Kidney capillary endothelial cell (primary cell): ENCODE measurements around the gene PYROXD2.

Source experiments
- DNase-seq: peaks from one replicate; pipeline ENCODE4 v3.0.0-alpha.2; 2018; ENCODE audit warnings: low spot score

PYROXD2 gene

DNA sequence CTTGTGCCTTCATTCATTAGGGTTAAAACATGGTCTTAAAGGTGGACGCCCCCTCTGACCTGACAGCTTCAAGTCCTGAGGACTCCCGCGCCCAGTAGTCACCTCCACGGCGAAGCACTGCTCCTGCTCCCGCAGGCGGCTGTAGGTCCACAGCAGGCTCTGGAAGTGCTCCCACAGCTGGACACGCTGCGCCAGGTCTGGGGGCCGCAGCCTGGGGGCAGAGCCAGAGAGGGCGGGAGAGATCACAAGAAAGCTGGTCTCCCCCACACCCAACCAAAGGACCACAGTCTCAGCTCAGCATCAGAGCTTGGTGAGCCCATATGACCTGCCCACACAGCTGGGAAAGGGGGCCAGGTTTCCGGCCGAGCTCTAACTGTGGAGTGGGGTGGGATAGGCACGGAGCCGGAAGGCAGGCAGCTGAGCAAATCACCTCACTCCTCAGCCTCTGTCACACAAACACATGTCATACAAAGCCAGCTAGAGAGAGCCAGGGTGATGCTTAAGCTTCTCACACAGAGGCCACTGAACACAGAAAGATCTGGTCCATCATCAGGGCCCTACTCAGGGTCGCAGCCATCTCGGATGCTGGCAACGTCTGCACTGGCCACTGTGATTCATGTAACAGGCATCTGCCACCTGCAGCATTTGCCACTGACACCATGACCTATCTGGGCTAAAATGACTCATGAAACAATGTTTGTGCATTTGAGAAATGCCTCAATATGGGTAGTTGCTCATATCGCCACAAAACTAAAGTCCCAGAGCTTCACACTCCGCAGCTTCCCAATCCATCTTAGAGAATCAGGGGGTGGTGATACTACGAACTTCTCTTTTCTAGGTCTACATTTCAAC is 19.1 kb upstream of the PYROXD2 start:
- no peak for DNase-seq

DNA sequence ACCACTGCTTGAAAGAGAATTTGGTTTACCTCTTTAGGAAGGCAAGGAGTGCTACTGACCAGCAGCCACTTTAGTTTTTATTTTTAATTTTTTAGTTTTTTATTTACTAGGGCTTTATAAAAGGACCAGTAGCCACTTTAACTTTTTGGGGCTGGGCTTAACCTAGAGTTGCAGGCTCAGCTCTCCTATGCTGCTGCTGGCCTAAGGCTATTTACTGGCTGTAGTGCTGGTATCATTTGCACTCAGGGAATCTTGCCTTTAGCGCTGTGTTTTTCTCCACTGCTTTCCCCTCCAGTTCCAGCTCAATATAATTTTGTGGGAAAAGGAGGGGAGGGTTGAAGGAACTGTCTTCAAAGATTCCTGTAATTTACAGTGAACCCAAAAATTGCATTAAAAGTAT is 18.4 kb upstream of the PYROXD2 start:
- DNase-seq, result no peak

DNA sequence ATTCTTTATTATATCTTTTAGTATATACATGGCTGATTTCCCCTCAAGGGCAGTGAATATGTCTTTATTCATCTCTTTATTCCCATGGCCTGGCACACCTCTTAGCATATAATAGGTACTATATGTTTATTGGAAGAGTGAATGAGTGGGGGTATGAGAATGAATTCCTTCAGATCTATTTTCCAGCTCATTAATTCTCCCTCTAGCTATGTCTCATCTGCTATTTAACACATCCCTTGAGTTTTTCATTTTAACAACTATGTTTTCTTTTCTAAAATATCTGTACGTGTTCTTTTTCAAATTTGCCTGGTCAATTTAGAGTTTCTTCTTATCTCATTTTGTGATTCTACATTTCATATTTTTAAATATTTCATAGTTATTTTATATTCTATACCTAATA is 17.3 kb upstream of the PYROXD2 start:
- no peak for DNase-seq

DNA sequence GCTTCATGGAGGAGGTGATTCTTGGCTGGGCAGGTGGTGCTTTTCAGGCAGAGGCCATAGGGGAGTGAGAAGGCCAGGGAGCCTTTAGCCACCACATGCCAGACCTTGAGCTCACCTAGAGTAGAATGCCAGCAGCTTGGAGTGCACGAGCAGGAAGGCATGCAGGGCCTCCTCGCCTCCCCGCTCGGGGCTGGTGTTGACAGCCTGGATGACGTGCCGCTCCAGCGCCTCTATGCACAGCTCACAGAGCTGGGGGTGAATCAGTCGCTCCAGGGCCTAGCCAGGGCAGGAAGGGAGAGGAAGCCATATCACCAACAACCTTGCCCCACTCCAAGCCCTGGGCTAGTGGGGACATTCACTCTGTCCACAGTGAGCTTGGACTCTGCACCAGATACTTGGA is 16.0 kb upstream of the PYROXD2 start:
- DNase-seq, result no peak

DNA sequence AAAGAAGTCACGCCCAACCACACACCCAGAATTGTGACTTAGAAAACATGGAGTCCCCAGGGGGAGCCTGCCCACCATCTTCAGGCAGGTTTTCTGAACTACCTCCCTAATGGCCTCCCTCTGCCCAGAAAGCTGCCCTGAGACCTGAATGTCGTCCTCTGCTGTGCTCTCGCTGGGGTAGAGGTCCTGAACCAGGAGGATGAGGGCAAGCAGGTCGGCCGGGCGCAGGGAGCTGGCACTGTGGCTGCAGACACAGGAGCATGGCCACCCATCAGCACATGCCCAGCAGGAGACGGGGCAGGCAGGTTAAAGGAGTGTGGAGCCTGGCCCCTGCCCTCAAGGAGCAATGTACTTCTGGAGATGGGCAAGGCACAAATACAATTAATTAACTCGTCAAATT is 15.4 kb upstream of the PYROXD2 start:
- DNase-seq, result no peak

DNA sequence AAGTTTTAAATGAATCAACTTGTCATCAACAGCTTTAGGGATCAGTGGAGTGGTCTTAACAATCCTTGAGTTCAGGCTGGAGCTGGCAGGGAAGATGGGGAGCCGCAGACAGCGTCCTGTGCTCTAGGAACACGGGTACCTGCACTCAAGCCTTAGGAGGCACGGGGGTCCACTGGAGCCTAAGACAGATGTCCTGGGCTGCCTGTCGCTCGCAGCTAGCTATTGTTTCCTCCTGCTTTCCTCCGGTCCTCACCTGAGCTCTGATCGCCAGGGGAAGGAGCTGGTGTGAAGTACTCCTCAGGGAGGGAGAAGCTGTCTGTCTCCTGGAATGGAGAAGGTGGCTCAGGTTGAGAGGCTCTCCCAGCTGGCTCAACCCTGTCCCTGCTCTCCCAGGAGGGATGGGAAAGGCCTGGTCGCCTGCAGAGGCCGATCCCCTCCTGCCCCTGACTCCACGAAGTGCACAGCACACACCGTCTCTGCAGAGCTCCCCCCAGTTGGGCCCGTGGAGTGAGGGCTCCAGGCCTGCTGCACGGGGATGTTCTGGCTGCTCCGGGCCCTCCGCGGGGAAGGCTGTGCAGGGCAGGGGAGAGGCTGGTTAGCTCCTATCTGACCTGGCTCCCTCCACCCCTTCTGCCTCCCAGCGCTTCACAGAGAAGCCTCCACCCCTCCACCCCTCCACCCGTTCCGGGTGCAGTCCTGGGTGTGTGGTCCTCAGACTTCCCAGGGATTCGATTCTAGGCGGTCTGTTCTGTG is 14.5 kb upstream of the PYROXD2 start:
- no peak for DNase-seq

DNA sequence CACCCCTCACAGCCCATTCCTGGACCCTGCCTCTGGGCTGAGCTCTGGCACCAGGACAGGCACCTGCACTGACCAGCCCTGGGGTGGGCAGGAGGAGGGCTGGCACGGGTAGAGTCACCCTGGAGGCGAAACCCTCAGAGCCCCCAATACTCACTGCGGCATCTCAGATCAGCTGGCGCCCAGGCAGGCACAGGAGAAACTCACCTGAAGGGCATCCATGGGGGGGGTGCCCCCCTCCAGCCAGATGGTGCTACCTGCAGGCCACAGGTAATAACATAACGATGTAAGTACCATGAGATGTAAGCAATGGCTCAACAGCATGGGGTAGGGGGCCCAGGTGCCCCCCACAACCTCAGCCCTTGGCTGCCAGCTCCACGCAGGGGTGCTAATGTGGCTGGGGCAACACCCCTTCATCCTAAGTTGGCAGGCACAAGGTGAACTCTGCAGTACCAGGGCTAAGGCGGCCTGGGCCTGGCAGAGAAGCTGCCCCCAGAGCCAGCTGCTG is 12.1 kb upstream of the PYROXD2 start:
- no peak for DNase-seq

DNA sequence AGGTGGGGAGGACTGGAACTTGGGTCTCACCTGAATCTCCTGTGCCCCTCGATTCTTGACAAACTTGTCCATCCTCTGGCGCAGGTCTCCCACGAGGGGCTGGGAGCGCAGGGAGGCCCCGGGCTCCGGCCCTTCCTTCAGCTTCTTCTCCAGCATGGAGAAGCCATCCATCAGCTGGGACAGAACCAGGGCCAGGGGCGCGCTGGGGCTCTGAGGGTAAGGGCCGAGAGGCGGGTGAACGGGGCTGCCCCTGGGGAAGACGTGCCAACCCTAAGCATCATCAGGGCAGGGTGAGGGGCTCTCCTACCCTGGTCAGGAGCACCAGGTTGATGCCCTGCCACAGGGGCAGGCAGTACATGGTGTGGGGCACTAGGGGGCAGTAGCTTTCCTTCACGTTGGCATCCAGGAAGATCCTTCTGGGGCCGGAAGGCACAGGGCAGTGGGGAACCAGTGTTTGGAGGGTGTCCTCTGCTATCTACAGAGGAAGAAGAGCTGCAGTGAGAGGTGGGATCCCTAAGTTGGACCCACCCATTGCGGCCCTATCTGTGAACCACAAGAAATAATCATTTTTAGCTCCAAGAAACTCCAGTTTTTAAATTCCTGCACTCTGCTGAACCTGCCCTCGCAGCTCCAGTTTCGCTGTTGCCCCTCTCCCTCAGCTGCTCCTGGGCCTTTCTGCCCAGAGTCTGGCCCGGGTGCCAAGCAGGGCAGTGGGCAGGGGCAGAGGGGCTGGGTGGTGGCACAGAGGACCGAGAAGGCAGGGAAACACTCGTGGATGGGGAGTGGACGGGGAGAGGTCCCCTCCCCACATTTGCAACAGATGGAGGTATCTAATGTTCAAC is 10.8 kb upstream of the PYROXD2 start:
- peak; percentile 39 for DNase-seq

DNA sequence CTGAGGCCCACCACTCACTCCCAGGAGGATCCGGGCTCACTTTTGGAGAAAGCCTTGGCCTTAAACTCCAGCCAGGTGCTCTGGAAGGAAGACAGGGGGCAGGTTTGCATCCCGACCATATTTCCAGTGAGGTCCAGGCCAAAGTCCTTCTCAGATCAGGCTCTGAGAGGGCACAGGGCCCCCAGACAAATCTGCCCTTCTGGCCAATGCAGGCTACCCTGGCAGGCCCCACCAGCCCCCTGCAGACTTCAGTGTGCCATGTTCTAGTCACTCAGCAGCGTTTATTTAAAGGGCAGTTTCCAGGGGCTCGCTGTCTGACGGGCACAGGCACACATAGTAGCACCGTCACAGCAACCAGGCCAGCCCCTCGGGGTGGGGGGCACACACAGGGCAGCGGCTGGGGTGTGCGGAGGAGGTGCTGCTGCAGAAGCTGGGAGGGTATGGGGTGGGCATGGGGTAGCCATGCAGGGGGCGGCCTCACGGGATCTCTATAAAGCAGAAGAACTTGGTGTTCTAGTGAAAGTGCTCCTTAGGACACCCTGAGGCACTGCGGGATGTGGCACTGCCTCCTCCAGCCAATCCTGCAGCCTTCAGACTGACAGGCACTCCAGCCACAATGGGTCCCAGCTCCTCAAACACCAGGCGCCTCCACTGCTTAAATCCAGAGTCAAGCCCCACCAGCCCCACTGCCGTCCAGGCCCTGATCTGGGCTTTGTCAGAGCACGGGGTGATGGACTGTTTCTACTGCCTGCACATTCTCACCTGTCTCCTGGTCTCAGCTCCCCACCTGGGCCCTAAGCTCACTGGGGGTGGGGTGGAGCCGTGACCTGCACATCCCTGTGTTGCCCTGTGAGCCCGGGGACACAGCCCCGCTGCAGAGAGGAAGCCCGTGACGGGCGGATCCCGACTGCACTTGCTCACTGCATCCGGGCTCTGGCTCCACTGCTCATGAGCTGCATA is 9.6 kb upstream of the PYROXD2 start:
- no peak for DNase-seq

DNA sequence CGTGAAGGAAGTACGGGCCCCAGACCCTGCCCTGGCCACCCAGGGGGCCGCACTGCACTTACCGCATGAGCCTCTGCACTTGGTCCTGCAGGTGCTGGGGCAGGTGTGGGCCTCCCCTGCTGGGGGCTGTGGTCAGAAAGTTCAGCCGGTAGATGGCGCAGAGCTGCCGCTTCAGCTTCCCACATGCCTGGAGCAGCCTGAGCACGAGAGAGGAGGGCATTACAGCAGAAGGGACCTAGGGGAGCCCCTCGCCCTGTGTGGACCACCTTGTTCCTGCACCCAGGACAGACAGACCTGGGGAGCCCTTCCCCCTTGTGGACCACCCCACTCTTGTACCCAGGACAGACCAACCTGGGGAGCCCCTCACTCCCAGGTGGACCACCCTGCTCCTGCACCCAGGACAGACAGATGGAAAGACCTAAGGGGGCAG is 8.7 kb upstream of the PYROXD2 start:
- no peak for DNase-seq

DNA sequence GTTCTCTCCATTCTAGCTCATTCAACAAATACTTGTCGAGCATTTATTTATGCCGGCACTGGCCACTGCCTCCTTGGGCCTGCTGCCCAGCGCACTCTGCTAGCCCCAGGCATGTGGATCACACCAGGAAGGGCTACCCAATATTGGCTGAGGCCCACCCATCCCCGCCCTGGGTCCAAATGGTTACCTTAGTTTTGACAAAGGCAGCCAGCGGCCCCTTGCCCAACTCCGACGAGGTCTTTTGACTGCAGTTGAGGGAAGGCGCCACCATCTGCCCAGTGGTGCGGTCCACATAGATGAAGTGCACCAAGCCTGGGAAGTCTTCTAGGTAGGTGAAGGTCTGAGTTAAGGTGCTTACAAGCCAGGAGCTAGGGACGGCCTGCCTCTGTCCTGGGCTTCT is 7.2 kb upstream of the PYROXD2 start:
- DNase-seq, result no peak

DNA sequence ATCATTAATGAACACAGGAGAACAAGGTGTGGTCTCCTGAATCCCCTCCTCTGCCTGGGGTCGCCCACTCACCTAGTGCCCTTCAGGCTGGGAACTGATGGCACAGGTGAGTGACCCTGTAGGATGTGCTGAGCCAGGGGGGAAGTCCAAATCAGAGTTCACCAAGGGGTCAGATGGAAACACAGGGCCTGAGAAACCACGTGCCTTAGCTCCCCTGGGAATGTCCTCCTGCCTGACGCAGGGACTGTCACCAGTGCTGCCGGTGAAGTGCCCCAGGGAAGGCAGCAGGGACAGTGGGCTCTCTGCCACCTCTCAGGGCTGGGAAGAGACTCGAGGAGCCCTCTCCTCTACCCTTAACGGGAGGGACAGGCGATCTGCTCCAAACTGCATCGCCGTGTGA is 5.8 kb upstream of the PYROXD2 start:
- DNase-seq, result no peak

DNA sequence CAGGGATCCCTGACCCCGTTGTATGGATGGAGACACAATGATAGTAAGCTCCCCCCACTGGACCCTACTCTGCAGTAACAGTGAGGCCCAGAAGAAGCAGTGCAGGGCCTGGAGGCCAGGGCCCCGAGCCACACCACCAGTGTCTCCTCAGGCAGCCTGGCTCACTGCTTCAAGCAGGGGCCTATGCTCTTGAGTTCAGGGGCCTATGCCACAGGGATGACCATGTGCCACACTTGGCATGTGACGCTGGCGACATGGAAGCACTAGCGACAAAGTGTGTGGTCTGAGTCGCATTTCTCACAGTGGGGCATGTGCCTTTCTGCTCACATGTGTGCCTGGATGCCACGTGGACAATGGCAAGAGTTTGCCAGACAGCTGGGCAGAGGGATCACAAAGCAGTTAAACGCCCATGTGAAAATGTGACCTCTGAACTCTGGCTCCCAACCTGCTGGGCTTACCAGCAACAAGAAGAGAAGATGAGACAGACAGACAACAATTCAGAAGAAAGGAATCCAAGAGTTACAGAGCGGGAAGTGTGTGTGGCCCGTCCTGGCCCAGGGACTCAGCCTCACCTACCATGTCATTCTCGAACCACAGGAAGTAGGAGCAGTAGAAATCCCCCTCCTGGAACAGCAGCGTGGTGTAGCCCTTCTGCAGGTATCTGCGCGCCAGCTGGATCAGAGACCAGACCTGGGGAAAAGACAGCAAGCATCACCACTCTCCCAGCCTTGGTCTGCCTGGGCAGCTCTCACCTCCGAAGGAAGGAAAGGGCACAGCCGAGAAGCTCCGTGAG is 4.7 kb upstream of the PYROXD2 start:
- no peak for DNase-seq

DNA sequence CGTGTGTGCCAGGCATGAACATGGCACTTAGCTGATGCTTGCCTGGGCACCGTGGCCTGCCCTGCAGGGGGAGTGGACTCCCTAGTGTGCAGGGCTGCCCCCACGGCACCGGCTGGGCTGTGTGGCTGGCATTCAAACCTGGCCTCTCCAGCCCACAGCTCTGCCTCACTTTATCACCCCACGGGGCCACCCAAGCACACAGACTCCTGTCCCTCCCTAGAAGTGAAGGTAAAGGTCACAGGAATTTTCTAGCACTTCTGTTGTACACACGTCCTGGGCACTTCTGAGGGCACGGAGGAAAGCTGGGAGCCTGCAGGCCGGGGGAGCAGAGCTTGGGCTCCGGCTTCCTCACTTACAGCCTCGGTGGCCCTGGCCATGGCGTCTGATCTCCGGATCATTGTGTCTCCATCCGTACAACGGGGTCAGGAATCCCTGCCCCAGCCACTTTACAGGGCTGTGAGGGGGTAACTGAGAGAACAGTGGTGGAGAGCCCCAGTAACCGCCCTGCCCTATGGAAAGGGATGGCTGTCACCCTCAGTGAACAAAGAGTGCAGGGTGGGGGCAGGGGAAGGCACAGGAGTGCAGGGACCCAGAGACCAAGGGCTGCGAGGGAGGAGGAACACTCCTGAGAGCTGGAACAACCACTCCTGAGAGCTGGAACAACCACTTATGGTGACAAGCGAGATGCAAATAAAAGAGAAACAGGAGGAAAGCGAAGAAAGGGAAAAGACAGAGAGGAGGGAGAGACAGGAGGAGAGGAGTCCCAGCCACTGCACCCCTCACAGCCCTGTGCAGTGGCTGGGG is 3.9 kb upstream of the PYROXD2 start:
- no peak for DNase-seq

DNA sequence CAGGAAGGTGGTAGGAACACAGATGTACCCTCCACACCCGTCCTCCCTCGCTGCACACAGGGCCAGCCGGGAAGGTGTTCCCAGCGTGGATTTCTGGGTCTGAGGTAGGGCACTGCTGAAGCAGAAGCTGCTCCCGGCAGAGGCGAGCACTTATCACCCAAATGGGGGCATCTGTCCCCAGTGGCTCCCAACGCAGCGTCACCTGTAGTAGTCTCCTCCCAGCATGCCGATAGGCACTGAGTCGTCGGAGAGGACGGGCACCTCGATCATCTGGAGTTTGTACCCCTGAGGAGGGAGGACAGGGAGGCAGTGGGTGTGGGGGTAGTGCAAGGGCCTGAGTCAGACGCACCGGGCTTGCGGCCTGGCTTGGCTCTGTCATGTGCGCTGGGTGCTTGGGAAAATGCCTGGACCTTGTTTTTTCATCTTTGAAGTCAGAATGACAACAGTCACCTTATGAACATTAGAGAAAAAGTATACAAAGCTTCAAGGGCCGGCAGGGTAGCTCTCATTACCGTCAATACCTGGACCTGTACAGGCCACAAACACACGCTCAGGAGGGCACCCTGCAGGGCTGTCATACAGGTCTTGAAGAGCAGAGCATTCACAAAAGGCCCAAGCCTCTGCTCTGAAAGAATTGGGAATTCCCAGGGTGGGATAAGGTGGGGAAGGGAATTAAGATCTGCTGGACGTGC is 3.1 kb upstream of the PYROXD2 start:
- DNase-seq, result no peak

DNA sequence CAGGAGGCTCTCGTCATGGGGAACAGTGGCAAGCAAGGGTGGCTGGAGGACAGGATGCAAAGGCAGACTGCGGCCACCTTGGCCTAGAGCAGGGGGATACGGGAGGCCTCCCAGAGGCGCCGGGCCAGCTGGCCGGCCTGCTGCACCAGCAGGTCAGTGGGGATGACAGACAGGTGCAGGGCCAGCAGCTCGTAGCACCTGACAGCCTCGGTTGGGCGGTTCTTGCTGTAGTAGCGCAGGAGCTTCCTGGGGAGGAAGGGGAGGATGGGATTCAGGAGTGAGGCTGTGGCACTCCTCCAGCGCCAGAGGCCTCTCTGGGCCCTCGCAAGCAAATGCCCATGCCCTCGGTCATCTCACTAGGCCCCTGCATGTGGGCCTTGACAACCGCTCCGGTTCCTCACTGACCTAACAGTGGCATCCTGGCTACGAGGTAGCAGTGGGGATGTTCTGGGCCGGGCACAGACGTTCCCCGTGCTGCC is 2.5 kb upstream of the PYROXD2 start:
- DNase-seq, result no peak

DNA sequence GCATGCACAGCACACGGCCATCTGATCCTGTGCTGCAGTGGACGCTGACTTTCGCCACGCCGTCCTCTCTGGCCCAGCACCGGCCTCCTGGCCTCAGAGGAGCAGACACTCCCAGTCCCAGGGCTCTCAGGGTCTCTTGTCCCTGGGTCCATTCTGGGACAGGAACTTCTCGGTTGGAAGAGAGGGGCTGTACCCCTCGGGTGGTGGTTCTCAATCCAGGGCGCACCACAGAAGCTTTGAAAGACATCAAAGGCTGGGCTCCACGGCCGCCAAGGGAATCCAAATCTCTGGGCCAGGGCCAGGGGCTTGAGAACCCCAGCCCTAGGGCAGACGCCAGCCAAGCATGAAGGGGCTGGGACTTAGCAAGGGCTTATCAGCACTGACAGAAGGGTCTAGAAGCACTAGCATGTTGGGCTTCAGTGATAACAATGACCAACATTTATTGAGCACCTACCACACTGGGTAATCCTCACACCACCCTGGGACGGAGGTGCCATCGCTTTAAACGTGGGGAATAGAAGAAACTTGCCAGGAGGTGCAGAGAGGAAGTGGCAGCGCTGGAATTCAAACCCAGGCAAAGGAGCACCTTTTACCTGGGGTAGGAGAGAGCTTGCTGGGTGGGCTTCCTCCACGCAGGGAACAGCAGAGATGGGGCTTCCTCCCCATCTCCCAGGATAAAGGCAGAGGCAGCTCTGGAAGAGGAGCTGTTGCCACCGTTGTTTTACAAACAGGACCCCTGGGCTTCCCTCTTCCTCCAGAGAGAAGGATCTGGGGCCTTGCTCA is 1.8 kb upstream of the PYROXD2 start:
- DNase-seq, result no peak

DNA sequence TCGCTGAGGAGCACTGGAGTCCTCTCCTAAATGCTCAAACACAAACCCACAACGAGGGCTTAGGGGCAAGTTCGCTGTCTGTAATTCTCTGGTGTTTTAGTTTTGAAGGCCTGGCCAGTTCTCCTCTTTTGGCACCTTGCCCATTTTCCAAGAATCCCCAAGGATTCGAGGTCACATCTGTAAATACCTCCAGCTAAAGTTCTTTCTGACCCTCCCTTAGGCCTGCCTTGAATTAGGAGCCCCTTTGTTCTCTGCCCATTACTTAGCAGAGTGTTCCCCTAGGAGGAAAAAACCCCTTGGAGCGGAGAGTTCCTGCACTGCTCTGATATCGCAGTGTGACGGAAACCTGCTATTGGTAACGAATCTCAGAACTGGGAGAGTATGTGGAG is 743 bp upstream of the PYROXD2 start:
- no peak for DNase-seq
